Liver (tissue), 9 donors: ENCODE measurements around the gene ST14. TPM values are rescaled to one million over a fixed set of nuclear protein-coding genes. Genes with fewer than 3 reads are reported as not detected.
"Not testable (repeated sequence)": the region's sequence is repeated elsewhere in the genome, so short reads cannot be mapped to it uniquely, and the experiment has no call there.

ENCODE experiments used
- DNase-seq: peaks from one replicate; pipeline ENCODE4 v3.0.0-alpha.2; 2017; ENCODE audit warnings: low spot score
- H3K27ac ChIP-seq, 2 donors: one replicate each; pipeline ENCODE4 v1.7.0; 2013; ENCODE audit warnings: inconsistent platforms in 2 of 2, low read length in 2 of 2, control low read depth in 1 of 2, low read depth in 1 of 2, mild to moderate bottlenecking in 1 of 2
- H3K27me3 ChIP-seq, 4 donors: one replicate each; pipeline versions ENCODE4 v1.6.1 to v1.7.0; 2013; ENCODE audit warnings: low read length in 3 of 4, inconsistent platforms in 1 of 4, mild to moderate bottlenecking in 1 of 4, moderate library complexity in 1 of 4; ENCODE audit not compliant: control insufficient read depth in 4 of 4, insufficient read depth in 4 of 4
- H3K36me3 ChIP-seq, 4 donors: one replicate each; pipeline versions ENCODE4 v1.6.1 to v1.7.0; 2013; ENCODE audit warnings: low read length in 3 of 4, mild to moderate bottlenecking in 3 of 4, low read depth in 1 of 4, moderate library complexity in 1 of 4; ENCODE audit not compliant: control insufficient read depth in 4 of 4, insufficient read depth in 3 of 4
- H3K4me1 ChIP-seq, 4 donors: one replicate each; pipeline versions ENCODE4 v1.6.1 to v1.7.0; 2013; ENCODE audit warnings: low read length in 3 of 4, mild to moderate bottlenecking in 3 of 4, moderate library complexity in 1 of 4; ENCODE audit not compliant: control insufficient read depth in 4 of 4, insufficient read depth in 4 of 4
- H3K4me3 ChIP-seq, 3 donors: one replicate each; pipeline versions ENCODE4 v1.6.1 to v1.7.0; 2013; ENCODE audit warnings: low read length in 3 of 3, control low read depth in 1 of 3, low read depth in 1 of 3, mild to moderate bottlenecking in 1 of 3
- H3K9ac ChIP-seq, 2 donors: one replicate each; pipeline ENCODE4 v1.7.0; 2013; ENCODE audit warnings: low read length in 2 of 2, mild to moderate bottlenecking in 2 of 2, moderate library complexity in 2 of 2, control low read depth in 1 of 2, low read depth in 1 of 2
- H3K9me3 ChIP-seq, 4 donors: one replicate each; pipeline versions ENCODE4 v1.6.1 to v1.7.0; 2013; ENCODE audit warnings: low read length in 3 of 4; ENCODE audit not compliant: control insufficient read depth in 4 of 4
- ATF3 ChIP-seq: IDR thresholded peaks from 2 replicates; pipeline ENCODE4 v1.6.1; 2016; ENCODE audit warnings: antibody characterized with exemption
- CTCF ChIP-seq: fragments of 150-350 bp; IDR thresholded peaks from 2 replicates; pipeline ENCODE4 v1.5.1; 2017; ENCODE audit warnings: improper control_type of control experiment, low read depth, low read length; ENCODE audit not compliant: missing input control
- EGR1 ChIP-seq, 2 donors: IDR thresholded peaks; 2 replicates each; pipeline ENCODE4 v1.6.1; 2016 to 2018; ENCODE audit warnings: antibody characterized with exemption in 2 of 2, low read depth in 2 of 2
- FOXA1 ChIP-seq: IDR thresholded peaks from 2 replicates; pipeline ENCODE4 v1.6.1; 2016; ENCODE audit warnings: antibody characterized with exemption
- GABPA ChIP-seq, 2 donors: IDR thresholded peaks in 1 of 2; conservative IDR thresholded peaks in 1 of 2; 2 replicates each; pipeline ENCODE4 v1.6.1; 2016; ENCODE audit warnings: antibody characterized with exemption in 2 of 2, mild to moderate bottlenecking in 1 of 2, moderate library complexity in 1 of 2
- HNF4A ChIP-seq, 2 donors: conservative IDR thresholded peaks; 2 replicates each; pipeline ENCODE4 v1.6.1; 2016; ENCODE audit warnings: antibody characterized with exemption in 2 of 2, mild to moderate bottlenecking in 2 of 2
- HNF4G ChIP-seq: IDR thresholded peaks from 2 replicates; pipeline ENCODE4 v1.6.1; 2016; ENCODE audit warnings: antibody characterized with exemption
- JUND ChIP-seq, 2 donors: IDR thresholded peaks; 2 replicates each; pipeline ENCODE4 v1.6.1; 2016; ENCODE audit warnings: antibody characterized with exemption in 2 of 2
- RAD21 ChIP-seq, 2 donors: IDR thresholded peaks; 2 replicates each; pipeline ENCODE4 v1.6.1; 2016; ENCODE audit warnings: antibody characterized with exemption in 2 of 2, mild to moderate bottlenecking in 2 of 2
- RXRA ChIP-seq, 2 donors: IDR thresholded peaks; 2 replicates each; pipeline ENCODE4 v1.6.1; 2017 to 2018; ENCODE audit warnings: antibody characterized with exemption in 2 of 2, mild to moderate bottlenecking in 1 of 2
- SP1 ChIP-seq: IDR thresholded peaks from 2 replicates; pipeline ENCODE4 v1.6.1; 2018; ENCODE audit warnings: antibody characterized with exemption, mild to moderate bottlenecking
- TAF1 ChIP-seq: conservative IDR thresholded peaks from 2 replicates; pipeline ENCODE4 v1.6.1; 2016; ENCODE audit warnings: antibody characterized with exemption, mild to moderate bottlenecking
- YY1 ChIP-seq: IDR thresholded peaks from 2 replicates; pipeline ENCODE4 v1.6.1; 2016; ENCODE audit warnings: antibody characterized with exemption, mild to moderate bottlenecking
- WGBS: extraction: QIAGEN DNeasy Blood & Tissue Kit; methylation state at CpG from one replicate; pipeline ENCODE4 v1.1.7; 2013; 5-methylcytosine and 5-hydroxymethylcytosine counted together
- polyA plus RNA-seq, 2 donors: library from polyadenylated mRNA; stranded (reverse) in 1 of 2; unstranded in 1 of 2; fragments of 200-250 nt in 1 of 2; fragments of >200 nt in 1 of 2; fragmentation: Nextera tagmentation in 1 of 2; extraction: Ambion mirVana in 1 of 2; gene quantifications; one replicate each; pipeline versions ENCODE4 v1.2.1 to v1.2.3, GENCODE V29; 2013 to 2015
- total RNA-seq, 2 donors: library from RNA; depleted of rRNA; stranded (reverse); fragments of >200 nt; gene quantifications; one replicate each; pipeline ENCODE4 v1.2.3, GENCODE V29; 2014
- TF ChIP-seq, protein P1 (sequence below): IDR thresholded peaks from 2 replicates; pipeline ENCODE4 v1.6.1; 2016; ENCODE audit warnings: antibody characterized with exemption
- TF ChIP-seq, protein P2 (sequence below): IDR thresholded peaks from 2 replicates; pipeline ENCODE4 v1.6.1; 2016; ENCODE audit warnings: antibody characterized with exemption
- donor health status: healthy.
- donor health status: healthy.
- donor health status: healthy.
- donor health status: healthy.
- donor health status: healthy.

ST14 gene
- total and polyA plus RNA-seq, 4 donors = 2.8 to 5.9 (median 4.5) TPM

DNA sequence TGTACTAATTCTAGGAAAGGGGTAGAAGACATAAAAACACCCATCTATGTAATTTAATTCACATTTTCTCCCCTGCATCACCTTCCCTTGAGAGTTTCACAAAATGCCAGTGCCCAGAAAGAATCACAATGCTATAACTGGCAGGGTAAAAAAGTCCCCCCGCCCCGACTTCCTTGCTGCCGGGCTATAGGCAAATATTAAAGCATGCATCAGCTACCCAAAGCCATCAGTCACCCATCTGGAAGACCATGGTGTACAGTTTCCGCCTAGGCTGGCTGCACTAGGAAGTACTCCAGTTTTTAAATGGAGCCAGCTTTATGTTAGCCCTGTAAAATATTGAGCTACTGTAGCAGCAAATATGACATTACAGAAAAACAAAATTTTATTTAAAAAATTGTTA, 67.8 kb downstream of the ST14 start:
- H3K27me3 ChIP-seq = no peaks in the 10 kb centered on the region
- no peak for DNase-seq
- no peak for TF ChIP-seq FOXA1
- no peak for TF ChIP-seq YY1
- TF ChIP-seq RAD21 (IDR thresholded peaks at IDR 0.05) = no peak
- TF ChIP-seq RXRA (IDR thresholded peaks at IDR 0.05) = no peak
- no peak for TF ChIP-seq HNF4G
- TF ChIP-seq, protein P1, sequence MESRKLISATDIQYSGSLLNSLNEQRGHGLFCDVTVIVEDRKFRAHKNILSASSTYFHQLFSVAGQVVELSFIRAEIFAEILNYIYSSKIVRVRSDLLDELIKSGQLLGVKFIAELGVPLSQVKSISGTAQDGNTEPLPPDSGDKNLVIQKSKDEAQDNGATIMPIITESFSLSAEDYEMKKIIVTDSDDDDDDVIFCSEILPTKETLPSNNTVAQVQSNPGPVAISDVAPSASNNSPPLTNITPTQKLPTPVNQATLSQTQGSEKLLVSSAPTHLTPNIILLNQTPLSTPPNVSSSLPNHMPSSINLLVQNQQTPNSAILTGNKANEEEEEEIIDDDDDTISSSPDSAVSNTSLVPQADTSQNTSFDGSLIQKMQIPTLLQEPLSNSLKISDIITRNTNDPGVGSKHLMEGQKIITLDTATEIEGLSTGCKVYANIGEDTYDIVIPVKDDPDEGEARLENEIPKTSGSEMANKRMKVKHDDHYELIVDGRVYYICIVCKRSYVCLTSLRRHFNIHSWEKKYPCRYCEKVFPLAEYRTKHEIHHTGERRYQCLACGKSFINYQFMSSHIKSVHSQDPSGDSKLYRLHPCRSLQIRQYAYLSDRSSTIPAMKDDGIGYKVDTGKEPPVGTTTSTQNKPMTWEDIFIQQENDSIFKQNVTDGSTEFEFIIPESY = no peak
- TF ChIP-seq TAF1 = no peak
- no peak for TF ChIP-seq ATF3
- no peak for TF ChIP-seq GABPA (IDR thresholded peaks at IDR 0.05 in 1 of 2, conservative IDR thresholded peaks at IDR 0.05 in 1 of 2)
- no peak for TF ChIP-seq SP1
- no peak for TF ChIP-seq JUND (IDR thresholded peaks at IDR 0.05)
- peaks cover 0 to 10% (median 5%) of the 10 kb centered on the region in 4 donors for H3K4me1 ChIP-seq
- no peak overlapping the region for H3K4me3 ChIP-seq
- 98% methylated on average over 4 of the region's 4 CpGs for whole genome bisulfite sequencing
- no peaks in the 10 kb centered on the region for H3K9me3 ChIP-seq
- H3K27ac ChIP-seq = no peak overlapping the region
- no peaks in the 10 kb centered on the region for H3K36me3 ChIP-seq
- no peak overlapping the region for H3K9ac ChIP-seq

DNA sequence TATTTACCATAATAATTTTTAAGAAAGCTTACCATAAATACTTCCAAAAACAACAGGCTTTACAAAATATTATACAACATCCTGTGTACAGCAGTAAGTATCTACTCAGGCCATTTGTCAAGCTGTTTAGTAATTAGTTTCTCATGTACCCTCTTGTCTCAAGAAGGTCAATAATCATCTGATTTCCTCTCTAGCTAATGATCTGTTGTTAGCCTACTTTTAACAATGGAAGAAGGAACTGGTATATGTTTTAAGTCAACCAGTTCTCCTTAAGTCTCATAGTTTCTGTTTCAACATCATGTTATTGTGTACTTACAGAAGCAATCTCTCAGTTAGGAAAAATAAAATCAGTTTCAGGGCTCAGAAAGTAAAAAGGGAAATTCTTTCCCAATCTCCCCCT, 73.9 kb downstream of the ST14 start:
- not testable (repeated sequence) for DNase-seq, H3K9me3 ChIP-seq, H3K4me3 ChIP-seq, H3K27me3 ChIP-seq, H3K9ac ChIP-seq, H3K27ac ChIP-seq
- peaks cover 0 to 13% (median 6%) of the 10 kb centered on the region in 4 donors for H3K4me1 ChIP-seq
- peaks cover 2 to 24% (median 9%) of the 10 kb centered on the region in 4 donors for H3K36me3 ChIP-seq

GRCh38 chr11:130233888-130234287, 74.3 kb downstream of the ST14 start:
- Histone ChIP-seq H3K4me1 (peaks cover 0 to 13% (median 6%) of the 10 kb centered on the region in 4 donors), H3K36me3 (peaks cover 2 to 24% (median 9%) of the 10 kb centered on the region in 4 donors)
- H3K27ac ChIP-seq, H3K27me3 ChIP-seq, H3K9ac ChIP-seq, H3K9me3 ChIP-seq, DNase-seq, H3K4me3 ChIP-seq: not testable (repeated sequence)
- WGBS = 95% methylated on average over 3 of the region's 3 CpGs

DNA sequence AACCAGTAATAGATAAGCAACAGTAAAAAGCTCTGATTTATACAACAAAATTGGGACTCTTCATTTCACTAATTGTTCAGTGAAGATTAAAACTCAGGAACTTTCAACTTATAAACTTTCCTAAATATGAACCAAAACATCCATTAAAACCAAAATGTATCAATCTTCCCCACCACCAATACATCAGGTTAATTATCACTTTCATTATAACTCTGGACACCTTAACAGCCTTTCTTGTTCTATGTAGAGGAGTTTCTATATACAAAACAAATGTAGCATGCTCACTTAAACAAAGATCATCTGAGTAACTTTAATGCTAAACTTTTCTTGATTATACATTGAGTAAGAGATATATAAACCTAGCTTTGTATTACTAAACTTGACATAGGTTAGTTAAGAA, 74.7 kb downstream of the ST14 start:
- Histone ChIP-seq H3K9me3 (no peaks in the 10 kb centered on the region), H3K9ac (no peak overlapping the region), H3K36me3 (peaks cover 2 to 27% (median 9%) of the 10 kb centered on the region in 4 donors), H3K27me3 (no peaks in the 10 kb centered on the region), H3K4me1 (peaks cover 0 to 13% (median 6%) of the 10 kb centered on the region in 4 donors), H3K27ac (no peak overlapping the region), H3K4me3 (no peak overlapping the region)
- DNase-seq = no peak
- TF ChIP-seq HNF4A (conservative IDR thresholded peaks at IDR 0.05) = no peak
- TF ChIP-seq ATF3 = no peak
- TF ChIP-seq RAD21 (IDR thresholded peaks at IDR 0.05) = no peak
- TF ChIP-seq, protein P1 = no peak
- no peak for TF ChIP-seq CTCF
- no peak for TF ChIP-seq RXRA (IDR thresholded peaks at IDR 0.05)
- TF ChIP-seq SP1 = no peak
- TF ChIP-seq, protein P2, sequence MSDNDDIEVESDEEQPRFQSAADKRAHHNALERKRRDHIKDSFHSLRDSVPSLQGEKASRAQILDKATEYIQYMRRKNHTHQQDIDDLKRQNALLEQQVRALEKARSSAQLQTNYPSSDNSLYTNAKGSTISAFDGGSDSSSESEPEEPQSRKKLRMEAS = no peak
- no peak for TF ChIP-seq JUND (IDR thresholded peaks at IDR 0.05)
- no peak for TF ChIP-seq EGR1 (IDR thresholded peaks at IDR 0.05; ENCODE audit: low read depth in 2 of 2)
